ENCODE measurements around the gene SOX30. TPM values are rescaled to one million over a fixed set of nuclear protein-coding genes. Genes with fewer than 3 reads are reported as not detected.

Gene SOX30
- polyA plus RNA-seq, 2 of the 4 experiments (the other 2 are of a cell fraction), result 0.08 to 0.10 TPM

- no peaks in the 10 kb centered on the region for H3K4me1 ChIP-seq
- DNase-seq (ENCODE audit: low read depth in 1 of 2, low spot score in 1 of 2) (no peak), ATAC-seq (no peak), FAIRE-seq (no peak)
- 3% methylated on average over 1 of the region's 1 CpG for WGBS (ENCODE audit: missing lambda C conversion rate)
- no peak overlapping the region for H3K4me2 ChIP-seq
- no peak overlapping the region for H3K4me3 ChIP-seq
- ChIA-PET POLR2A (no interaction called here), CTCF (interaction anchor here (1.6 kb wide), 1 partner anchor 11 kb away, joined by 5 read pairs; no protein-coding TSS in a partner anchor)
- H3K9me3 ChIP-seq, result no peaks in the 10 kb centered on the region
- TF ChIP-seq TFCP2L1 (CRISPR knock-in tag; IDR thresholded peaks at IDR 0.05), result no peak
- TF ChIP-seq ZFP36 (IDR thresholded peaks at IDR 0.05; ENCODE audit: borderline replicate concordance, partially characterized antibody), result peak; percentile 53
- no peak overlapping the region for H3K27ac ChIP-seq
Measured at GRCh38 chr5:157584628-157585027, 67.6 kb downstream of the SOX30 start.

- DNase-seq (ENCODE audit: low read depth in 1 of 2, low spot score in 1 of 2) (no peak), ATAC-seq (no peak), FAIRE-seq (peak; percentile 49)
- Histone ChIP-seq H3K9me3 (no peaks in the 10 kb centered on the region), H3K4me1 (no peaks in the 10 kb centered on the region), H3K27ac (no peak overlapping the region), H3K4me2 (no peak overlapping the region), H3K4me3 (no peak overlapping the region)
- POLR2A ChIA-PET, result no interaction called here
- CTCF ChIA-PET, result no interaction called here
- WGBS (ENCODE audit: missing lambda C conversion rate), result 70% methylated on average over 10 of the region's 10 CpGs
- TF ChIP-seq PBX3 (IDR thresholded peaks at IDR 0.05) (no peak), GATA3 (IDR thresholded peaks at IDR 0.05; ENCODE audit: borderline replicate concordance) (no peak), ZFP36 (IDR thresholded peaks at IDR 0.05; ENCODE audit: borderline replicate concordance, partially characterized antibody) (no peak), HES2 (IDR thresholded peaks at IDR 0.05) (no peak), SMC3 (IDR thresholded peaks at IDR 0.05) (no peak), FOXS1 (CRISPR knock-in tag; IDR thresholded peaks at IDR 0.05) (no peak), CBX8 (IDR thresholded peaks at IDR 0.05) (no peak), E2F6 (IDR thresholded peaks at IDR 0.05; ENCODE audit: borderline replicate concordance, low read depth) (no peak), ZSCAN20 (CRISPR knock-in tag; IDR thresholded peaks at IDR 0.05) (no peak), NPAS2 (CRISPR knock-in tag; IDR thresholded peaks at IDR 0.05; ENCODE audit: borderline replicate concordance) (no peak), NFE2L2 (conservative IDR thresholded peaks at IDR 0.05; ENCODE audit: low read length) (no peak), MYC (IDR thresholded peaks at IDR 0.05; ENCODE audit: borderline replicate concordance, low read length) (no peak)
Measured at GRCh38 chr5:157582731-157583620, 69.3 kb downstream of the SOX30 start.

GRCh38 chr5:157581901-157582300 lies 70.3 kb downstream of the SOX30 start:
- Histone ChIP-seq H3K4me3 (no peak overlapping the region), H3K4me1 (no peaks in the 10 kb centered on the region), H3K4me2 (no peak overlapping the region), H3K27ac (no peak overlapping the region), H3K9me3 (no peaks in the 10 kb centered on the region)
- CTCF ChIA-PET, result interaction anchor here (0.8 to 1.3 kb wide), 2 partner anchors 106 to 137 kb away, joined by 3 to 4 read pairs; no protein-coding TSS in a partner anchor
- FAIRE-seq, result no peak
- 92% methylated on average over 5 of the region's 5 CpGs for WGBS (ENCODE audit: missing lambda C conversion rate)
- no peak for DNase-seq (ENCODE audit: low read depth in 1 of 2, low spot score in 1 of 2)
- POLR2A ChIA-PET, result no interaction called here
- ATAC-seq, result no peak
- TF ChIP-seq CEBPB (IDR thresholded peaks at IDR 0.05) (no peak), ESRRA (IDR thresholded peaks at IDR 0.05; ENCODE audit: borderline replicate concordance, low read length) (no peak), RARB (CRISPR knock-in tag; IDR thresholded peaks at IDR 0.05) (no peak), EP300 (IDR thresholded peaks at IDR 0.05) (no peak), ATOH8 (CRISPR knock-in tag; IDR thresholded peaks at IDR 0.05; ENCODE audit: low read depth) (no peak), ZFP36 (IDR thresholded peaks at IDR 0.05; ENCODE audit: borderline replicate concordance, partially characterized antibody) (no peak), GATA3 (IDR thresholded peaks at IDR 0.05; ENCODE audit: borderline replicate concordance) (no peak), EHMT2 (IDR thresholded peaks at IDR 0.05; ENCODE audit: low read depth) (no peak), E2F6 (IDR thresholded peaks at IDR 0.05; ENCODE audit: borderline replicate concordance, low read depth) (no peak), KDM1A (IDR thresholded peaks at IDR 0.05; ENCODE audit: low read depth) (no peak), KDM5A (IDR thresholded peaks at IDR 0.05) (no peak), CHD4 (IDR thresholded peaks at IDR 0.05; ENCODE audit: borderline replicate concordance) (no peak), HMGXB4 (CRISPR knock-in tag; IDR thresholded peaks at IDR 0.05; ENCODE audit: borderline replicate concordance) (no peak), NFE2L2 (conservative IDR thresholded peaks at IDR 0.05; ENCODE audit: low read length) (no peak), FOSB (CRISPR knock-in tag; IDR thresholded peaks at IDR 0.05) (no peak), SMC3 (IDR thresholded peaks at IDR 0.05) (no peak), RCOR1 (IDR thresholded peaks at IDR 0.05; ENCODE audit: low read depth, low read length) (no peak)

All from A549 (cell line).